Stimulated activated CD8-positive, alpha-beta memory T cell treated with anti-CD3 and anti-CD28 coated beads, Interleukin-15, amount 100 ng/mL, for 48 hours (primary cell): ENCODE data around the gene SIAH3.

Experiments used
- DNase-seq, 2 donors: peaks; one replicate each; pipeline ENCODE4 v3.0.0-alpha.2; 2020; ENCODE audit warnings: low read depth in 2 of 2

SIAH3 gene

DNA sequence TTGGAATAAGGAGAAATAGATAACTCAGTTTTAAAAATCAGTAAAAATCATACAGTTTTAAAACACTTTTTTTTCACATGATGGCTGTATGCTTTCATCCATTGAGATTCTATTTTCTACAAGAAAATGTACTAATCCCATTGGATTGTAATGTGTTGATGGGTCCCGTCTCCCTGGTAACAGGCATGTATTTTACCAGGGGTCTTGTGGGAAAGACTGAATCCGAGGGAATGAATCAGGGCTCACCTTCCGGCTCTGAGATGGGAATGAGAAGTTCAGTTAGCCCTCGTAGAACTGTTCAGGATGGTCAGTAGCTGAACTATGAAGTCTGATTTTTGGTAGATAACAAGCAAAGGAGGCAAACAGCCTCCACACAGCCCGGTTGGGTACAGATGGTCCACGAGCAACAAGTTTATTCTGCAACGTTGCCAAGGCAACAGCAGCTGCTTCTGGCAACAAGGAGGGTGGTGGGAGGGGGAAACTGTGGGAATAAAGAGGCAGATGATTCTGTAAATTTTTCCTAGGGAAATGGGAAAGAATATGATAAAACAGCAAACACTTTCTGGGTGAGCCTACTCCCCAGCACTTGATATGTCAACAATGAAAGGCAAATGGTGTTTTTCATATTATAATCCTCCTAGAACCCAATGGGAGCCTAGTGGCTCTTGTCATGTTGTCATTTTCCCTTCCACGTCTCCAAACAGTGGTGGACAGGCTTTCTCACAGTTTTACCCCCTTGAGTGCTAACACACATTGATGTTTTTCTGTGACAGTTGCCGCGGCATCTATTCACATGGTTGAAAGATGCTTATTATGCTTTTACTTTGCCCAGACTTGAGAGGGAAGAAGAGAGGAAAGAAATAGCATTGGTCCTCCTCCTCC, 12.4 kb upstream of the SIAH3 start:
- no peak for DNase-seq

DNA sequence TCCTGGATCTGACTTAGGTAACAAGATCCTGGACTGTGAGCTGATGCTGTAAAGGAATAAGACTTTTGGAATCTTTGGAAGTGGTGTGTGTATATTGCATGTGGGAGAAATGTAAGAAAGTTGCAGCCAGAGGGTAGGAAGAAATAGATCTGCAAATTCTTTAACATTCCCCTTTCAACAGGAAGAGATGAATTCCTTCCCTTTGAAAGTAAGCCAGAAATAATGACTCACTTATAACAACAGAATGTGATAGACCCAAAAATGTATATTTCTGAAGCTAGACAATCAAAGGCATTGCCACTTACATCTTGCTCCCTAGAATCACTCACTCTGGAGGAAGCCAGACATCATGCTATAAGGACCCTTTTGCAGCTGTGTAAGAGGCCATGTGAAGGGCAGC, 9.8 kb upstream of the SIAH3 start:
- DNase-seq: no peak

DNA sequence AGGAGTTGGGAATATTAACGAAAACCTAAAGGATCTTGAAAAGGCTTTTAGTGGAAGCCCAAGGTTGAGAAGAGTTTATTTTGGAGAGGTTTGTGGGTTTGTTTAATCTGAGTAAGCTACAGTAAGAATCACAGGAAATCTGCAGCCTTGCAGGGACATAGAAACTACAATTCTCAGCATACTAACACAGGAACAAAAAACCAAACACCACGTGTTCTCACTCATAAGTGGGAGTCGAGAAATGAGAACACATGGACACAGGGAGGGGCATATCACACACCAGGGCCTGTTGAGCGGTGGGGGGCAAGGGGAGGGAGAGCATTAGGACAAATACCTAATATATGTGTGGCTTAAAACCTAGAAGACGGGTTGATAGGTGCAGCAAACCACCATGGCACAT, 8.7 kb upstream of the SIAH3 start:
- DNase-seq: no peak

DNA sequence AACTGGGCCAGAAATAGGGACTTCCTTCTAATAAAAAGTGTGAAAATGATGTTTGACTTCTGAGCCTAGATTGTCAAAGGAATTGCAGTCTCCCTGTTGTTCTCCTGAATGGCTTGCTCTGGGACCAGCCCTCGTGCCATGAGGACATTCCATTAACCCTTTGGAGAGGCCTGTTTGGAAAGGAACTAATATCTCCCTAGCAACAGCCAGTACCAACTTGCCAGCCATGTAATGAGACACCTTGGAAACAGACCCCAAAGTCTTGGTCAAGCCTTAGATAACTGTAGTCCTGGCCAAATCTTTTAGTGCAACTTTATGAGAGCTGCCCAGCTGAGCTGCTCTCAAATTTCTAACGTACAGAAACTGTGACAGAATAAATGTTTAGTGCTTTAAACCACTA, 8.2 kb upstream of the SIAH3 start:
- no peak for DNase-seq

DNA sequence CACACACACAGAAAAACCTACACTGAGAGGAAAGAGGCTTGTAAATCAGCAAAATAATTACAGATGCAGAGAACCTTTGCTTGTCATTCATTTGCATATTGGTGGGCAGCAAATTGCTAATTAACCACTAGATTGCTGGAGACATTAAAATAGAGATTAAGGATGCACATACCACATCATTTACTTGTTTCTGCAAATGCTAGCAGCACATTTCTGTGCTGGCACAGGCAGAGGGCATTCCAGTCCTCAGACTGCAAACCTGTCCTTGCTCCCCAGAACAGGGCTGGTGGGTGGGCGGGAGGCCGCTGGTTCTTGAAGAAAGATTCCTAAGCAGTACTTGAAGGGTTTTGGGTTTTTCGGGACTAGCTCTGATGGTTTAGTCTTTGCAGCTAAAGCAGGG, 941 bp upstream of the SIAH3 start:
- DNase-seq: no peak

DNA sequence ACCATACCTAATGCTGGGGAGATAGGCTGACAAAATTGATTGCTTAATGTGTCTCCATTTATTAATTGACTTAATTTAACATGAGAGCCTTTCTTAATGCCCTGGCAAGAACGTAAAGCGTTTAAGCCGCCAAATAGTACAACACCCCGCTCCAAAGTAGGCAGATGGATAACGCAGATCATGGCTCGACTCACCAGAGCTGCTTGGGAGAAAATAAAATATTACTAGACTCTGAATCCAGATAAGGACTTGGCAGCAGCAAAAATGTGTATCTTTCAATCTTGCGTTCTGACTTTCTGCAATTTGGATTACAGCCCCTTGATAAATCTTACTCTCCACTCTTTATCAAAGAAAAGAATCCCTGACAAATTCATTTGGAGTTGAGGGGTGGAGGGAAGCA, 403 bp upstream of the SIAH3 start:
- DNase-seq: no peak

DNA sequence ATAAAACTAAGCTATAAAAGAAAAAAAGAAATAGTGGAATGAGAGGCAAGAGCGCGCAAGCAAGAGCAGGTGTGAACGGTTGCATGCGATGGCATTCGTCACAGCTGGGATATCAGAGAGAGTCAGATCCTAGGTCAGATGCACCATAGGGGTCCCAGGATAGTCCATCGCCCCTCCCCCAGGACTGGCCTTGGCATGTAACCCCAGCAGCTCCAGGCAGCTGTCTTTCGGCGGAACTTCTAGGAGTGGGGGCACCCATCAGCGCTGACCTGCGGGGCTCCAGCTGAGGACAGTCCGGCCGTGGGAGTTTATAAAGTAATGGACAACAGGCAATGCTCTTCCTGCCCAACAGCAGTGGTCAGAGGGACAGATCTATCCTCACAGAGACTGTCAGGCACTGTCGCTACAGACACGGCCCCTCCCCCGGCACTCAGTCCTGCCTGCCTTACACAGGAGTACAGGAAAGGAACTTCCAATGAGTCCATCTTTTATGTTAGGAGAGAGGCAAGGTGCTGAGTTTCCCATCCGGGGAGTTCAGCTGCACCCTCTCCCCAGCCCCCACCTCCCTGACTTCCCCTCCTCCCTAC, 1.4 kb downstream of the SIAH3 start:
- no peak for DNase-seq

DNA sequence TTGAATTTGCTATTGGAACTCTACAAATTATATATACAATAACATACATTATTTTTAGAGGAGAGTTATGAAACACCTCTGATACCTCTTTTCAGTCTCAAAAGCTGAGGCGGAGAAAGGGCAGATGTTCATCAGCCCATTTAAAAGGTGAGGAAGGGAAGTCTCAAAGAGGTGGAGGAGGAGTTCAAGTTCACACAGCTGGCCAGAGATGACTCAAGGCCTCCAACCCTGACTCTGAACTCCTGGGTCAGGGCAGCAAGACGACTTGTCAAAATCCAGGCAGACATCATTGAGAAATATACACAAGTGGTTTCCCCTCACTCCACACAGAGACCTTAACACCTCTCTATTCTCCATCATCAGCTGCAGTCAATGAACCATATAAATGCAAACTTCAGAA, 2.1 kb downstream of the SIAH3 start:
- no peak for DNase-seq

DNA sequence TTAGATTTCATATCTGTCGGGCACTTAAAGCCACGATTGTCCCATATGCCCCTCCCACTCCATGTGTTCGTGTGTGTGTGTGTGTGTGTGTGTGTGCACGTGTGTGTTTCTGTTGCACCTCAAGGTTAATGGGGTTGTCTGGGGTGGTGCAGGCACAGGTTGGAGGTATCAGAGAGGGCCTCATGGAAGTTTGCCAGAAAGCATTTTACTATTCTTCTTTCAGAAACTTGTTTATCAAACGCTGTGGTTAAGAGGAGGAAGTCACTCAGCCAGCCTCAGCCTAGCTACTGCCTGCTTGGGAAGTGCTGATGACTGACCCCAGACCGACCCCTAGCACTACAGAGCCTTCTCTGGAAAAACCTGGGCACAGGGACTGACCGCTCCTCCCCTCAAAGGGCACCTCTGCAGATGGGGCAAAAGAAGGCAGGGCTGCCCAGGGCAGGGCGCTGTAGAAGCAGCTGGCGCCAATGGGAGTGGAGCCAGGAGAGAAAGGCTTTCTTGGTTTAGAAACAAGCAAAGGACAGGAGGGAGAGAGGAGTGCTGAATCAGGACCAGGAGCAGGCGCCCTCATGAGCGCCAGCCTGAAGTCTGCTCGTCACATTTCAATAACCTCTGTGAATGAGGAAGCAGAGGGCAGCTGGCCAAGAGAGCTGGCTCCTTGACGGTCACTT, 3.9 kb downstream of the SIAH3 start:
- no peak for DNase-seq

DNA sequence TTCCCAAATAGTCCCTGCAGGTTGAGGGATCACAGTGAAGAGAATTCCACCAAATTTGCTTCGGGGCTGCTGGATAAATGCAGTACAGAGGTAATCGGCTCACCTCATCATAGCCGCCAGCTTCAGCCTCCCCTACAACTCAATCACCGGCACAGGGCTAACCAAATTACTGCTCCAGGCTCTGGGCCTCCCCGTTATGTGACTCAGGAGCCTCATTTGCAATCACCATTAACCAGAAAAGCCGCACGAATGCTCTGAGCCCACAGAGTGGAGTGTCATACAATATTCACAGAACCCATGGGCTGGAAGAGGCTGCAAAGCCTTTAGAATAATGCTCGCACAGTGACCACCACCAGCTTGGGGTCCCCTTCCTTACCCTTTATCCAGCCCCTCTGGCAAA, 4.9 kb downstream of the SIAH3 start:
- no peak for DNase-seq

DNA sequence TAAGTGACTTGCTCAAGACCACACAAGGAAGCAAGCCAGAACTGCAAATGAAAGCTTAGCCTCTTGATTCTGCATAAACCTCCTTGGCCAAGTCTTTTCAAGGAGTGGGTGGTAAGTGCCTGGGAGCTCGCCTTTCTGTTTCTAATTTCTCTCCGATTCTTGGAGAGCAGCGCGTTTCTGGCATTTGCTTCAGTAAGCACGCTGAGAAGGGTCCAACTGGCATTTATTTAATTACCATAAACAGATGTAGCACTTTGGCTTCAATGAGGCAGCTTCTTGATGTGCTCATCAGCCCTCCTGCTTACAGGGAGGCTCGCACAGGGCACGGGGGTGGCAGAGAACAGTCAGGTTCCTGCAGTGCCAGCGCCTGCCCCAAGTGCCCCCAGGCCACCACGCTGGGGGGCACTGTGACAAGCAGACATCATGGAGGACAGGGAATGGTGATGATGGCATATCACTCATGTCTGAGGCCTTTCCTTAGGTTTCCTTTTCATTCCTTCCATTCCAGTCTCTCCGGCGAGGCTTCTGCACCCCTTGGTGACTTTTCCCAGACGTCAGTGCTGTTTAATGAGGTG, 13.3 kb downstream of the SIAH3 start:
- DNase-seq: no peak

DNA sequence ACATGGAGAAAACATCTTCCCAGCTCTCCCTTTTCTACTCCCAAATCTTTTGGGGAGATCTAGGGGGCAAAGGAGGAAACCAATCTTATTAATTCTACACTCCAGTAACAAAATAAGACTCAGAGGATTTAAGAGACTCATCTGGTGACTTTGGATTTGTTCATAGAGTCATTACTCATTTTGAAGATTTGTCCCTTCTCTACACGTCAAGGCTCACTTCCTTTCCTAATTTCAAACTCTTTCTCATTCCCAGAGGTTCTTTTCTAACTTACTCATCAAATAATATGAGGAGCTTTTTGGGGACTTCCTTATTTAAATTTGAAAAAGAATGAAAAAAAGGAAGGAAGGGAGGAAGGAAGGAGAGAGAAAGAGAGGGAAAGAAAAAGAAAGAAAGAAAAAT, 14.4 kb downstream of the SIAH3 start:
- no peak for DNase-seq

DNA sequence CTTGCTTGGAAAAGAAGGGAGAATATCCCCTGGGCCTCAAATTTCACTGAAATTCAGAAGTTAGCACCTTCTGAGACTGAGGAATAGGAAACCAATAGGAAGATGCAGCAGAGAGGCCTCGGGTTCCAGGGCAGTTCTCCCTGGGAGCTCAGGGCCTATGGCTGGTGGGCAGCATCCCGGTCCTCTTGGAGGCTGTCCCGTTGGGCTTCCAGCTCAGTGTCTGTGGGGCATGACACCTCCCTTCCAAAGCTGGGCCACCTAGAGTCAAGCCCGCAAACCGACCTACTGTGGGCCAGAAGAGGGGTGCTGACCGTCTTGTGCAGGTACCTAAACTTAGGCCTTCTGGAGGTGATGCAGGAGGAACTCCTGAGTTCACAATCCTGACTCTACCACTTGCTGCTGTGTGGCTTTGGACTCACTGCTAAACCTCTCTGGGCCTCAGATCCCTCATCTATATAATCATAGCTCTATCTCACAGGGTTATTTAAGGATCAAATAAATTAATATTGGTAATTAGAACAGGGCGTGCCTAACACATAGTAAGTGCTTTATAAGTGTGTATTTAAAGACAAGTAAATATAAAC, 17.1 kb downstream of the SIAH3 start:
- no peak for DNase-seq

DNA sequence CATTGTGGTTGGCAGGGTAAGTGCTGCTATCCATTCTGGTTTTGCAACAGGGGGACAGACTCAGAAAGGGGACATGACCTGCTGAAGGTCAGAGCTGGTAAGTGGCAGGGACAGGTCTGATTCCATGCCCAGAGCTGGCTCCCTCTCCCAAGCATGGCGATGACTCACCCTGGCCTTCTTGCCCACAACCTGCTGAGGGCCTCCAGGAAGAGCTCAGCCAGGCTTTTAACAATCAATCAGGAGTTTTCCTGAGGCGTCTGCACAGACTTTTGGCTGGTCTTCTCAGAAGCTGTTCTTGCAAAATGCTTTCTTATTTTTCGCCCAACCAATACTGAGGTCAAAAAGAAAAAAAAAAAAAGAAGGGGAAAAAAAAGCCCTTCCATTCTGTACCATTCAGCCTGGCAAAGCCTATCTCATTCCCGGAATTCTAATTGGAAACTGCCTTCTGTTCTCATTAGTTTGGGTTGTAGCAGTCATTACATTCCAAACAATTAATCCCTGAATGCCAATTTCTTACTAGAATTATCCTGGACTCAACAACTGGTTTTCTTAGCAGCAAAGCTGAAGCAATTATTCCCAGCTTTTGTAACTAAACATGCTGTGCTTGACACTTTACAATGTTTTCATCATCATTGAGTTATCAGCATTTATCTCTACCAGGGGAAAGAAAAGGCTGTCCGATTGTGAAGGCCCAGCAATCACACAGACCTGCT, 17.7 kb downstream of the SIAH3 start:
- no peak for DNase-seq

DNA sequence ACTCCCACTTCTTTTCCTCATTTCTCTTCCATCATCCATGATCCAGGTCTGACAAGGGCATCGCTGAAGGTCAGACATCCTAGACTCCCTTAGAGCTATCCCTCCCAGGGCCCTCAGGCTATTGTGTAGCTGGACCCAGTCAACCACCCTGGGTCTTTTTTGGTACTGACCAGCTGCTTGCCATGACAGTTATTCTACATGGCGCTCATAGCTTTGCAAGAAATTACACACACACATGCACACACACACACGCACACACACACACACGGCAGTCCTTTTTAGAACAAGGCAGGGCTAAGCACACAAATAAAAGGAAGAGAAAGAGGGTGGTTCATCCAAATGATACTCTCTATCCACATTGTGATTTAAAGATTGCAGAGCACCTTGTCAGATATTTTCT, 18.3 kb downstream of the SIAH3 start:
- DNase-seq: no peak

DNA sequence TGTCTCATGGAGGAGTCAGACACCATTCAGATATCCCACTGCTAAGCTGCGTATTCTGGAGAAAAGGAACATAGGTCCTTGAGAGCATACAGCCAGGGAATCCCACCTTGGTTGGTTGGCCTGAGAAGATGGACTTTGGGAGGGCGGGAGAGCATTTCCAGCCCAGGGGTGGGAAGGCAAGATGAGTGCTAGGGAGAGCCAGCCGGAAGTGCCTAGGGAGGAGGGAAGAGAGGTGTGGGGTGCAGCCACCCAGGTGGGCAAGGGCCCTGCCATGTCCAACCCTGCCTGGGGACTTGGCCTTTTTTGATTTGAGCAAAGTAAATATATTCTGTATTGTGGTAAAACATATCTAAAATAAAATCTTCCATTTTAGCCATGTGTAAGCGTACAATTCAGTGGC, 19.7 kb downstream of the SIAH3 start:
- no peak for DNase-seq

DNA sequence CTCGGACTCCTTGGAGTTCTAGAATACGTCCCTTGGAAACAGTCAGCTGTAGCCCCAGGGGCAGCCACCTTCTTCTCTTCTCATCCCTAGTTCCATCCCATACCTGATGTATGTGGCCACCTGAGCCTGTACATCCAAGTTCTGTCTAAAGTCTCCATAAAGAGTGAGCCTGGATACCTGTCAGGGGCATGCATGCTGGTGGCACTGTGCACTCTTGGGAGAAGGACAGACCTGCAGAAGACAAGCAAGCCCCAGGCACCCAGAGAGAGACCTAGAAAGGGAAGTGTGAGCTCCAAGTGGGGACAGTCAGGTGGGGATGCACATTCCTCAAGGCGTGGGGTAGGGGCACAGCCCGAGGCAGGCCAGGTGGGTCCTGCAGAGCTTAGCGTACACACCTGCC, 21.4 kb downstream of the SIAH3 start:
- no peak for DNase-seq

DNA sequence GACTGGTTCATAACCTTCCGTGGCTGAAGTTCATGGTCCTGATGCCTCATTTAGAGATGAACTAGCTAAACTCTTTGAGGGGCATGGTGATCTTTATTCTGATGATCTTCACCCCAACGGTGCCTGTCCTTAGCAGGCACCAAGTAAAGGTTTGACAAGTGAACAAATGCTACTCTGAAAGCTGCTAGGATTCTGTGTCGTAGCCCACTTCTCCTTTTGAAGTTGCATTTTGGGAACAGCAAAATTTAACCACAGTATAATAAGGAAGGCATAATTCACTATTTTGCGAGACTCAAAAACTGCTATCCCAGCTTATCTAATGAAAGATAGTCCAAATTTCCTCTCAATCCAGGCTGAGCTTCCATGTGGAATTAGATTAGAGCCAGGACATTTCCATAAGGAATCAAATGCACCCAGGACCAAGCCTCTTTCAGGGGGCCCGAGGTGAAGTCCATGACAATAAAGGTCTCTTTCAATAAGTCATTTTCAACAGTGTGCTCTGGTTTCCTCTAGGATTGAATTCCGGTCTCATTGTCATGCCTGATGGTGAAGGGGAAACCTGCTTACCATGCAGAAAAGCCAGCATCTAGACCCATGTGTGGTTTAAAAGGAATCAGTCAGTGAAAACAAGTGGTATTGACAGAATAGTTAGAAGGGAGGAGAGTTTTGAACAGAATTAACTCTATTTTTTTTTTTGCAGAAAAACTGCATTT, 23.1 kb downstream of the SIAH3 start:
- DNase-seq: no peak

DNA sequence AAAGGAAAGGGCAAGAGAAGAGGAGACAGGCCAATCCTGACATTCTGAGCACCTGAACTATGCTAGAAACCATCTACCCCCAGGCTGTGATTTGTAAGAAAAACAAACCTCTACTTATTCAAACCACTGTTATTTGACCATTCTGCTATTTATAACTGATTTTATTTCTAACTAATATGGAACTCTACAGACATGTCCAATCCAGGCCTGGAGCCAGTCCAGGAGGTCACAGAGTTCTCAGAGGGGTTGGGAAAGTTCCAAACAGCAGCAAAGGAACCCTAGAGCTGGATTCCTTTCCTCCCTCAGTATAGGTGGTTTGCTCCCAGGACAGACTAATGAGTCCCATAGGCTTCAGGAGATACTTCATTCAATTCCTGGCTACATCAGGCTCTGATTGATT, 24.2 kb downstream of the SIAH3 start:
- DNase-seq: no peak

DNA sequence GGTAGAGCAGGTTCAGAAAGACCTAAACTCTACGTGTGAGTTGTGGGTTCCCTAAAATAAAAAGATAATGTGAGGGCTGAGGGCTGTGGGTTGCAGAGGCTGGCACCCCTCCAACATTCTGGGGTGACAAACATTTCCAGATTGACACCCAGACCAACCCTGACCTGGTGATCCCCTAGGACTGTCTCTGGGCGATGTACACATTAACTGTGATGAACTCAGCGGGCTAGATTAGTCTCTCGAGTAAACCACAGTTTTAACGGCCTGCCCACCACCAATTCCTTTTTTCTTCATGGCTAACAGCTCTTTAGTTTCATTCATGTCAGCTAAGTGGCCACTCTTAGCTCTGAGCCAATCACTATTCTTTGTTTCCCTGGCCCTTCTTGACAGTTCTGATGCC, 24.8 kb downstream of the SIAH3 start:
- DNase-seq: no peak

DNA sequence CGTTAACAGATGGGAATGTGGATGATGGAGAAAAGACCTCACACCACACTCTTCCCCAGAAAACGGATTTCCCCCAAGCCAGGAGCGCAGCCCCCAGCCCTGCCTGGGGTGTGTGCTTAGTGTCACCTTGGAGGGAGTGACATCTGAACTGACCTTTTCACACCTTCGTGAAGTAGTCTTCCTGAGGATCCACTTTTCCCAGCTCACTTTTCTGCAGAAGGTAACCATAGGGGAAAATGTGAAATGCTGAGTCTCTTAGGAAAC, 26.2 kb downstream of the SIAH3 start:
- DNase-seq: no peak
